GM12873 (cell line): ENCODE data around the gene ATP1A1.

Source experiments
- CTCF ChIP-seq: IDR thresholded peaks from 2 replicates; pipeline ENCODE4 v1.5.1; 2012; ENCODE audit warnings: low read depth, mild to moderate bottlenecking, moderate library complexity, low read length, control low read depth; ENCODE audit not compliant: insufficient read depth; ENCODE audit errors: missing control alignments

Gene ATP1A1

DNA sequence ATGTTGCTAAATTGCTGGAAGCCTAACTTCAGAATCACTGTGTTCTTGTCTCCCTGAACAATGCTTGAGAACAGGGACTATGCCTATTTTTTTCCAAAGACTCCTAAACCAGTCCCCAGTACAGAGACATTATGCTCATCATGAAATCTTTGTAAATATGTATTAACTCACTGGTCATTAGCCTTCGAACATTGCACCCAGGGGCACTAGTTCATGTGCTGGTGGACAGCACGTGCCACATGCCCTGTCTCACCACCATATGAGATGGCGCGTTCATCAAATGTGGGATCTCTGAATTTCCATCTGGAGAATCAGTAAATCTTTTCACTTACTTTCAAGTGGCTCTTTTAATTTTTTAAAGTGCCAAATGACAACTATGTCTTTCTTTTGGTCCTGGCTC lies 11.0 kb upstream of the ATP1A1 start:
- TF ChIP-seq CTCF: no peak

DNA sequence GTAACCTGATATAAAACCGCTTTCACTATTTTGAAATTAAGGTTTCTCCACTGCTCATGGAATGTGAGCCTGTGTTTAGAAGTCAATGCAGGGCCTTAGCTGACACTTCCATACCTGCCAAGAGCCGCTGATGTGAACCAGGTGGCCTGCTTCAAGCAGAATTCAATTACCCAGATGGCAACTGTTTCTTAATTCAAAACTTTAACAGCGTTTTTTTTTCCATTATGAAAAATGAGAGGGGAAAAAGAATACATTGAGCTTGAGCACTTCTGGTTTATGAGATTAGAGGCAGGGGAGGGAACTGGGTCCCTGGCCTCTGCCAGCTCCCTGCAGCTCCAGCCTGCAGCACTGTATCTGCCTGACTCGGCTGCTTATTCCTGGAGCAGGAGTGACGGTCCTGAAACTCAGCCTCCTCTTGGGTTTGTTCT lies 7.7 kb upstream of the ATP1A1 start:
- TF ChIP-seq CTCF: no peak

DNA sequence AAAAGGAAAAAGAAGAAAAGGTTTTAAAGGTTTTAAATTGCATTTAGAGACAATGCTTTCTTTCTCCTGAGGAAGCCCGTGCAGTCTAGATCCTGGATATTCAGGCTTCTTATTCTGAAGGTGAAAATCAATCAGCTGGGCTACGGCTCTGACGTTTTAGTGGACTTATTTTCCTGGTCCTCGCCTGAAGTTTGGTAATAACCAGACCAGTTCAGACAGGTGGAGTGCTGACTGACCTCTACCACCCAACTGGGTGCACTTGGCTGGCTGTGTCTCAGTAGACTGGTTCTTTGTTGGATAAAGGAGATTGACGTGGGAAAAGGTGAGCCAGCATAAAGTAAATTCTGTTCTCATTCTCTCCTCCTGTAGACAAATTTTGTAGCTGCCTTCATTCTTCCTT lies 7.2 kb upstream of the ATP1A1 start:
- TF ChIP-seq CTCF: no peak

- no peak for TF ChIP-seq CTCF
Measured at GRCh38 chr1:116367256-116367945, 5.6 kb upstream of the ATP1A1 start.

DNA sequence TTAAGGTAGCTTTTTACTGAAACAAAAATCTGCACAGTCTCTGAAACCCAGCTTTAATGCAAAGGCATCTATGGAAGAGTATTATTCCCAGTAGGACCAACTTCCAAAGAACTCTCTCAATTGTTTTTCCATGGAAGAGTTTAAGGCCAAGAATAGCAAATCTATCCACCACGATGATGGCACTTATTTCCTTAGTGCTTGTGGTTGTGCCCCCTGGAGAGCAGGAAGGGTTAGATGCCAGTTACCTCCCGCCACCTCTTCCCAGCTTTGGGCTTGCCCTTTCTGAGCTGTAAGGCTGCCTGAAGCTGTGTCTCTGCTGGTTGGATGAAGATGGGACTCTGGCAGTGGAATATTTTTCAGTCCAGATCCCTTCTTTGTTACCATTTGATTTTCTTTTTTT lies 4.8 kb upstream of the ATP1A1 start:
- TF ChIP-seq CTCF: no peak

- no peak for TF ChIP-seq CTCF
Measured at GRCh38 chr1:116370181-116370580, 2.9 kb upstream of the ATP1A1 start.

DNA sequence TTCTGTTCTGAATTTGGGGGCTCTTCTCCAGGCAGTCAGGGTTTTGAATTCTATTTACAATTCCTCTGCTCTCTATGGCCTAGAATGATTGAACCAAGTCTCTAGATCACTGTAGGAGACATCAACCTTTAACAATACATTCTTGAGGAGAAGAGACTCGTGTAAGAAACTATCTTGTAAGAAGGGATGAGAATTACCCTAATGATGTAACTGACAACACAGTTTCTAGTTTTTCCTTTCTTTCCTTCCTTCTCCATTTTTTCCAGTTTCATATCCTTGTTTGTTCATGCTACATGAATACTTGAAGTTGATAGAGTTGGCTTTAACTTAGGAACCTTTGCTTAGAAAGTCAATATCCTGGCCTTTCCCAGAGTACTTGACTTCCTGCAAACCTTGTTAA lies 1.3 kb upstream of the ATP1A1 start:
- TF ChIP-seq CTCF: no peak
